GM18909 (cell line): Measurements from ENCODE around the gene PTPN2.
A peak's percentile ranks its signal among the peaks of the same experiment; 100 is the strongest.
"Not testable (repeated sequence)": the region's sequence is repeated elsewhere in the genome, so short reads cannot be mapped to it uniquely, and the experiment has no call there.

Experiments used
- ATAC-seq: cut with Tn5 transposase; IDR thresholded peaks from one replicate; pipeline ENCODE4 v1.9.1; 2021; ENCODE audit warnings: mild to moderate bottlenecking; ENCODE audit not compliant: unreplicated experiment, poor library complexity

Gene PTPN2

GRCh38 chr18:12883684-12884405 lies at the start of gene PTPN2:
PTPN2 (minus strand) TSS chr18:12884237; CDS start chr18:12884141, 96 bp downstream.
- peak; percentile 80 for ATAC-seq

- no peak for ATAC-seq
These were observed 49.3 kb upstream of the PTPN2 start for GRCh38 chr18:12933327-12933726.

GRCh38 chr18:12930908-12931307 lies 46.9 kb upstream of the PTPN2 start:
- no peak for ATAC-seq

- no peak for ATAC-seq
These were observed 46.3 kb upstream of the PTPN2 start for GRCh38 chr18:12930376-12930775.

- no peak for ATAC-seq
These were observed 45.5 kb upstream of the PTPN2 start for GRCh38 chr18:12929477-12930083.

GRCh38 chr18:12928641-12929040 lies 44.6 kb upstream of the PTPN2 start:
- no peak for ATAC-seq

- no peak for ATAC-seq
These were observed 44.2 kb upstream of the PTPN2 start for GRCh38 chr18:12928206-12928605.

GRCh38 chr18:12924616-12925015 lies 40.6 kb upstream of the PTPN2 start:
- ATAC-seq, result no peak

- ATAC-seq, result no peak
These were observed 38.2 kb upstream of the PTPN2 start for GRCh38 chr18:12922266-12922665.

GRCh38 chr18:12921178-12921577 lies 37.1 kb upstream of the PTPN2 start:
- peak; percentile 65 for ATAC-seq

GRCh38 chr18:12911929-12912703 lies 28.1 kb upstream of the PTPN2 start:
- ATAC-seq, result no peak

GRCh38 chr18:12911025-12911928 lies 27.2 kb upstream of the PTPN2 start:
- peak; percentile 60 for ATAC-seq

- no peak for ATAC-seq
These were observed 24.7 kb upstream of the PTPN2 start for GRCh38 chr18:12908706-12909105.

GRCh38 chr18:12907258-12907925 lies 23.4 kb upstream of the PTPN2 start:
- ATAC-seq, result no peak

GRCh38 chr18:12906773-12907172 lies 22.7 kb upstream of the PTPN2 start:
- no peak for ATAC-seq

GRCh38 chr18:12906119-12906518 lies 22.1 kb upstream of the PTPN2 start:
- no peak for ATAC-seq

GRCh38 chr18:12904012-12904516 lies 20.0 kb upstream of the PTPN2 start:
- no peak for ATAC-seq

GRCh38 chr18:12901208-12901607 lies 17.2 kb upstream of the PTPN2 start:
- not testable (repeated sequence) for ATAC-seq

GRCh38 chr18:12896784-12897333 lies 12.8 kb upstream of the PTPN2 start:
- ATAC-seq, result not testable (repeated sequence)
